AG04450 (cell line): ENCODE results near the gene TCHH. TPM values are rescaled to one million over a fixed set of nuclear protein-coding genes. Genes with fewer than 3 reads are reported as not detected.
"Not testable (repeated sequence)": the region's sequence is repeated elsewhere in the genome, so short reads cannot be mapped to it uniquely, and the experiment has no call there.

Experiments
- CTCF ChIA-PET: fragments of 300-600, 350-600 bp; formaldehyde crosslinking; extraction: SDS; loops from one replicate; lab custom pipeline; 2022; ENCODE audit warnings: antibody characterized with exemption, inconsistent platforms; lab: Charles Lee
- POLR2A ChIA-PET: fragments of 350-600 bp; formaldehyde crosslinking; extraction: SDS; loops from one replicate; lab custom pipeline; 2021; ENCODE audit warnings: antibody characterized with exemption, inconsistent platforms; lab: Yijun Ruan, JAX
- DNase-seq: peaks from one replicate; pipeline ENCODE4 v3.0.0-alpha.2; 2011; ENCODE audit warnings: low read depth, low spot score
- H3K27ac ChIP-seq: one replicate; pipeline ENCODE4 v1.5.1; 2012; ENCODE audit warnings: low read depth, low read length, control low read depth
- H3K27me3 ChIP-seq: one replicate; pipeline ENCODE4 v1.6.0; 2012; ENCODE audit warnings: low read length; ENCODE audit not compliant: control insufficient read depth, insufficient read depth
- H3K4me3 ChIP-seq: 2 replicates; pipeline ENCODE4 v1.5.1; 2011; ENCODE audit warnings: mild to moderate bottlenecking, low read depth, low read length, control low read depth
- H3K9me3 ChIP-seq: 2 replicates; pipeline ENCODE4 v1.5.1; 2012; ENCODE audit warnings: low read length; ENCODE audit not compliant: control insufficient read depth, insufficient read depth
- CTCF ChIP-seq: IDR thresholded peaks from 2 replicates; pipeline ENCODE4 v1.5.1; 2011; ENCODE audit warnings: low read depth, low read length, control low read depth, inconsistent platforms
- polyA plus RNA-seq: library from polyadenylated mRNA; depleted of rRNA; stranded (reverse); fragments of >200 nt; gene quantifications from 2 replicates; pipeline ENCODE4 v1.2.3, GENCODE V29; 2011

The TCHH gene
- polyA plus RNA-seq, 1 experiment = not detected

DNA sequence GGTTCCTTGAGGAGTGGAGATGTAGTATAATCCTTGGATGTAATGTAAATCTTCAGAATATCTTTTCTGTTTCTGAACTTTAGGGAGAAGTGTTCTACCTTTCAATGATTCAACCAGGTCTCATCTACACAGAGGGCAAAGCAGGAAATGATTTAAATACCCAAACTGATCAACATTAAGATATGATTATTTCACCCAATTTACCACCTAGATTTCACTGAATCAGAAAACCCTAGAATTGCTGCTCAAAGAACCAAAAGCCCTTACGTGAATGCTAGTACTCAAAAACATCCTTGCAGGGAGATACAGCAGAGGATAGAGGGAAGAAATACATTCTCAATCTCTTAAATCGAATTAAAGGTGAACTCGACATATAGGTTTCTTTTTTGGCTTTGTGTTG, 38.8 kb upstream of the TCHH start:
- CTCF ChIA-PET = no interaction called here
- H3K27me3 ChIP-seq = no peaks in the 10 kb centered on the region
- no peak overlapping the region for H3K4me3 ChIP-seq
- DNase-seq = no peak
- no peak overlapping the region for H3K27ac ChIP-seq
- H3K9me3 ChIP-seq = no peaks in the 10 kb centered on the region
- TF ChIP-seq CTCF = no peak
- POLR2A ChIA-PET = no interaction called here

DNA sequence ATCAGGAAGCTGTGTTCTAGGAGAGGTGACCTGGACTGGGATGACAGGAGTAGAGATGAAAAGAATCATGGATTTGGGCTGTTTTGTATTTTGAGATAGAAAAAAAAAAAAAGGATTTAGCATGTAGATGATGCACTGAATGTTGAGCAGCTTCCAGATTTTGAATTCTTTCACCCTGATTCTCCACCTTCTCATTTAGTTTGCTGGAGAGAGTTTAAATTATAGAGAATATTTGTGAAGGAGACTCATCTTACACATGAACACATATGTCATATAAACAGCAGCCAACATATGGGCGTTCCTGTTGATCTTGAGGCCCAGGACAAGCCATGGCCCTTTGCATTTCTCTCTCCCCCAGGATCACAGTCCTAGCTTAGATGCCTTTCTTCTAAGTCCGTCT, 36.4 kb upstream of the TCHH start:
- ChIA-PET CTCF (interaction anchor here (1.0 to 2.8 kb wide), 3 partner anchors 10 to 37 kb away, joined by 3 to 8 read pairs (median 3); no protein-coding TSS in a partner anchor), POLR2A (no interaction called here)
- DNase-seq = no peak
- Histone ChIP-seq H3K27ac (no peak overlapping the region), H3K9me3 (peaks cover 8% of the 10 kb centered on the region), H3K4me3 (no peak overlapping the region), H3K27me3 (no peaks in the 10 kb centered on the region)
- no peak for TF ChIP-seq CTCF

DNA sequence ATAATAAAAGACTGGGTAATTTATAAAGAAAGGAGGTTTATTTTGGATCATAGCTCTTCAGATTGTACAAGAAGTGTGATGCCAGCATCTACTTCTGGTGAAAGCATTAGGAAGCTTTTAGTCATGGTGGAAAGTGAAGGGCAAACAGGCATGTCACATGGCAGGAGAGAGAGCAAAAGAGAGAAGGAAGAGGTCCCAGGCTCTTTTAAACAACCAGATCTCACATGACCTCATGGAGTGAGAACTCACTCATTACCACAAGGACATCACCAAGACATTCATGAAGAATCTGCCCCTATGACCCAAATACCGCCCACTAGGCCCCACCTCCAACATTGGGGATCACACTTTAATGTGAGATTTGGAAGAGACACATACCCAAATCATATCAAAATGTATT, 33.7 kb upstream of the TCHH start:
- CTCF ChIA-PET = no interaction called here

GRCh38 chr1:152148051-152148450, 32.8 kb upstream of the TCHH start:
- H3K27me3 ChIP-seq = peaks cover 2% of the 10 kb centered on the region
- DNase-seq = no peak
- H3K4me3 ChIP-seq = no peak overlapping the region
- TF ChIP-seq CTCF = no peak
- CTCF ChIA-PET = no interaction called here
- H3K27ac ChIP-seq = no peak overlapping the region
- peaks cover 8% of the 10 kb centered on the region for H3K9me3 ChIP-seq
- POLR2A ChIA-PET = no interaction called here

More for the DNA sequence above, 33.7 kb upstream of the TCHH start:
- no peak for TF ChIP-seq CTCF
- Histone ChIP-seq H3K9me3 (peaks cover 8% of the 10 kb centered on the region), H3K4me3 (no peak overlapping the region), H3K27me3 (peaks cover 2% of the 10 kb centered on the region), H3K27ac (no peak overlapping the region)
- POLR2A ChIA-PET = no interaction called here
- DNase-seq = no peak

GRCh38 chr1:152145769-152146168, 30.5 kb upstream of the TCHH start:
- POLR2A ChIA-PET = no interaction called here
- CTCF ChIA-PET = interaction anchor here (1.0 kb wide), 1 partner anchor 313 kb away, joined by 4 read pairs; no protein-coding TSS in a partner anchor
- Histone ChIP-seq H3K27me3 (peaks cover 2% of the 10 kb centered on the region), H3K4me3 (no peak overlapping the region), H3K9me3 (peaks cover 8% of the 10 kb centered on the region), H3K27ac (no peak overlapping the region)
- DNase-seq = no peak
- TF ChIP-seq CTCF = no peak

GRCh38 chr1:152144674-152145183, 29.5 kb upstream of the TCHH start:
- DNase-seq, POLR2A ChIA-PET, H3K27ac ChIP-seq, H3K4me3 ChIP-seq, H3K27me3 ChIP-seq, H3K9me3 ChIP-seq, CTCF ChIA-PET: not testable (repeated sequence)
